IPS-18a (cell line): ENCODE results near the gene ARL15.

ENCODE experiments used
- H3K27ac ChIP-seq: one replicate; pipeline ENCODE4 v1.5.1; 2013; ENCODE audit warnings: low read length
- H3K27me3 ChIP-seq: one replicate; pipeline ENCODE4 v1.6.1; 2013; ENCODE audit warnings: mild to moderate bottlenecking, low read length; ENCODE audit not compliant: control insufficient read depth, insufficient read depth
- H3K36me3 ChIP-seq: one replicate; pipeline ENCODE4 v1.6.1; 2013; ENCODE audit warnings: low read depth, low read length; ENCODE audit not compliant: control insufficient read depth
- H3K4me1 ChIP-seq: one replicate; pipeline ENCODE4 v1.6.1; 2013; ENCODE audit warnings: low read depth, low read length; ENCODE audit not compliant: control insufficient read depth
- H3K4me3 ChIP-seq: one replicate; pipeline ENCODE4 v1.5.1; 2013; ENCODE audit warnings: low read length
- H3K9ac ChIP-seq: one replicate; pipeline ENCODE4 v1.6.1; 2013; ENCODE audit warnings: mild to moderate bottlenecking, low read length, moderate library complexity
- H3K9me3 ChIP-seq: one replicate; pipeline ENCODE4 v1.6.1; 2013; ENCODE audit warnings: low read depth, low read length; ENCODE audit not compliant: control insufficient read depth

ARL15 gene

DNA sequence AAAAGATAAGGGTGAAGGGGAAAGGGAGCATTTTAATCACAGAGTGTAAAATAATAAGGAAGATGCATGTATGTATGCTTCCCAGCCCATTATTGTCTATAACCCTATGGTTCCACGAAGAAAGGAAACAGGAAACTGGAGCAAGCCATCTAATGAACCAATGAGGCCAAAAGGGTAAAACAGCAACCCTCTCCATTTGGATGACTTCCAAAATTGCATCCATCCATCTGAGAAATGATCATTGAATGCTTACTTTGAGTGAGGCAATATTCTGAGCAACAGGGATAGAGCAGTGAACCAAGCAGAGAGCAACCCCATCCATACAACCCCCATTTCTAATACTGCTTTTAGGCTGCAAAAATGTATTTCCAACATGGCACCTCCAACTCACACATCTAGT, 46.9 kb downstream of the ARL15 start:
- no peaks in the 10 kb centered on the region for H3K36me3 ChIP-seq
- H3K27ac ChIP-seq = no peak overlapping the region
- H3K9me3 ChIP-seq = no peaks in the 10 kb centered on the region
- no peak overlapping the region for H3K4me3 ChIP-seq
- H3K9ac ChIP-seq = no peak overlapping the region
- no peaks in the 10 kb centered on the region for H3K4me1 ChIP-seq
- H3K27me3 ChIP-seq = no peaks in the 10 kb centered on the region

DNA sequence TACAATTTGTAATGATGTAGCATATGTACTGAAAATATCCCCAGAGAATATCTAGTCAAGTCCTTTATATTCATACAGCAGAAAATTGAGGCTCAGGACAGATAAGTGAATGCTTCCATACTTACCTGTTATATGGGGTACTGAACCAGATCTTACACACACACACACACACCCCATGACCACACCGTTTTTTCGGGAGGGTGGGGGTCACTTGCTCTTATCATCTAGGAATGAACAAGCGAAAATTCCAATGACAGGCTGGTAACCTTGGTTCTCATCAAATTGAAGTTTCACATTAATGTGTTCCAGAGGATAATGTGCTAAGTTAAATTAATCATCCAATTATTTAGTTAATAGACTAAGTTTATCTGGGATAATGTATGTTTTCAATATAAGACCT, 48.8 kb downstream of the ARL15 start:
- Histone ChIP-seq H3K36me3 (no peaks in the 10 kb centered on the region), H3K4me1 (no peaks in the 10 kb centered on the region), H3K27ac (no peak overlapping the region), H3K9me3 (no peaks in the 10 kb centered on the region), H3K27me3 (no peaks in the 10 kb centered on the region), H3K4me3 (no peak overlapping the region), H3K9ac (no peak overlapping the region)

DNA sequence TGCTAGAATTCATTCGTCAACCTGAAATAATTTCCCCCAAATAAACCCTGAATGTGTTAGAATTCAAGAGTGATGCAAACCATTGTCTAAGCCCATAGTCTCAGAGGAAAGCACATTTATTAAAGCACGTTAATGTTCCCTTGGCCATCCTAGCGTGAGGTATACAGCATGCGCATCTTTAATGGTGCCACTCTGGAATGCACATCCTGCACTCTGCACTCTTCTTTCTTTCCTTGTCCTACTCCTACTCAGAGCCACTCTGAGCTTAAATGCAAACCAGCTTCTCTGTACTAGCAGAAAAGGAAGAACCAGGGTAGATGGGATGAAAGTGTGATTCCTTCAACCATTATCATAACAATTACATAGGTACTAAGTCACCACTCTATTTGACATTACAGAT, 50.4 kb downstream of the ARL15 start:
- Histone ChIP-seq H3K4me1 (no peaks in the 10 kb centered on the region), H3K27ac (no peak overlapping the region), H3K9me3 (no peaks in the 10 kb centered on the region), H3K36me3 (no peaks in the 10 kb centered on the region), H3K4me3 (no peak overlapping the region), H3K9ac (no peak overlapping the region), H3K27me3 (no peaks in the 10 kb centered on the region)

DNA sequence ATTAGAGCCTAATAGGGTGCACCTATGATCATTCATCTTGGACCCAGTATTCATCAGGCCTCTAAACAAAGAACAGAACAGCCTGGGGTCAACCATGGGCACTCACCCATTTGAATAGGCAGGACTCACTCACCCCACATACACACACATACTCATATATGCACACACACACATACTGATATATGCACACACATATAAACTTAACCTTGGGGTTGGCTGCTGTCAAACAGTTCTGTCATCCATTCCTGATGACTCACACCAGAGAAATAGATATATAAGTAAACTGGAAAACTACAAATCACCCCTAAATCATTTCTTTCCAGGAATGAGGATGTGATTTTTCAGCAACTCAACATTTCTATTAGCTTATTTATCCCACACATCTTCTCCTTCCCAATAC, 51.3 kb downstream of the ARL15 start:
- H3K4me1 ChIP-seq = no peaks in the 10 kb centered on the region
- no peak overlapping the region for H3K27ac ChIP-seq
- H3K27me3 ChIP-seq = no peaks in the 10 kb centered on the region
- no peaks in the 10 kb centered on the region for H3K9me3 ChIP-seq
- H3K4me3 ChIP-seq = no peak overlapping the region
- no peak overlapping the region for H3K9ac ChIP-seq
- no peaks in the 10 kb centered on the region for H3K36me3 ChIP-seq

DNA sequence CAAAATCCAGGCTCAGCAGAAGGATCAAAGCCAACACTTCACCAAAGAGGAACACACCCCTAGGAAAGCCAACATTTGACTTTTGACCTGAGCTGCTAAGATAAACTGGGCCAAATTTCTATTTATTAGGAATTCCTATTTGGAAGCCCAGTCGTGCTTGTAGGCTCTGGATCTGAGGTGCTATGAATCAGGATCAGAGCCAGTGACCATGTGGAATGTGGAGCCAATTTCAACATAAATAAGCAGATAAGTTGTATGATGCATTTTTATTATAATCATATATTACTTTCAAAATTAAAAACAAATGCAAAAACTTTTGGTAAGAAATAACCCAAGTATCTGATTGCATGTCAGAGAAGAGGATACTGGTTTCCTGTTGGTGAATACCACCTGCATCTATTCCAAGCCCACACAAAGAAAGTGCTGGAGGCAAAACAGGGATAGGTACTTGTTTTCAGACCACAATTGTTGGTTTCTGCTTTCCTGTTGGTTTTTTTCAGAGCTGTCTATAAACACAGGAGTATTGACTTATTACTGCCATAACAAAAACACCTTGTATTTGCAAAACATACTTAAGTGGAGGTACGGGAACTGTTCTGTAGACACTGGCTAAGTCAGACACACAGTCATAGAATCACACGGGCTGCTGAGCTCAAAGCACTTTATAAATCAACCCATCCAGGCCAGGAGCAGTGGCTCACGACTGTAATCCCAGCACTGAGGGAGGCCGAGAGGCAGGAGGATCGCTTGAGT, 52.8 kb downstream of the ARL15 start:
- Histone ChIP-seq H3K9ac (no peak overlapping the region), H3K9me3 (no peaks in the 10 kb centered on the region), H3K4me3 (no peak overlapping the region), H3K27ac (no peak overlapping the region), H3K27me3 (no peaks in the 10 kb centered on the region), H3K4me1 (no peaks in the 10 kb centered on the region), H3K36me3 (no peaks in the 10 kb centered on the region)

DNA sequence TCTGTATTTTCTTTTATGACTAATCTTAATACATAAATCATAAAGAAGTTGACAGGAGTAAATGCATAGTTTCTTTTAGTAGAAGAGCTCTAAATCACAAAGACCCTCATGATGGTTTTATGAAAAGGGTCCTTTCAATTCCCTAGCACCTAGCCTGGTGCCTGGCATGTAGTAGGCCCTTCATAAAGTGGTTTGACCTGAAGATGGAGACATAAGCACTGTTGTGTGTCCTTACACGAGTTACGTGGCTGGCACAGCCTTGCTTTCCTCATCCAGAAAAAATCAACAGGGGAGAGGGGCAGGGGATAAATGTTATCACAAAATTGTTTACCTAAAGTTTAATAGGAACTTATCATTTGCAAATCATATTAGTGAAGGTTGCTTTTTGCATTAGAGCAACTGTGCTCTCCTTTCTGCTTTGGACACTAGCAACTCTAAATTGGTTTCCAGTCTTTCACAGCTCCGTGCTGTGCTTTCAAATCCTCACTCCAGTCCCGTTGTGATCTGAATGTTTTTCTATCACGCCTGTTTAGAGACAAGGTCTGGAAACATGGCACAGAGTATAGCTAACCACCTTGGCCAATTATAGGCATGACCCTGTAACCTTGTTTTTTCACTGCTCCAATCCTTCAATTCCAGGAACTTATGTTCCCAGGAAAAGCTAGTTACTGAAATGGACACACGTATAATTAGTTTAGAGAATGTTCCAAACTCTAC, 55.7 kb downstream of the ARL15 start:
- Histone ChIP-seq H3K9me3 (no peaks in the 10 kb centered on the region), H3K27me3 (no peaks in the 10 kb centered on the region), H3K36me3 (no peaks in the 10 kb centered on the region), H3K4me3 (no peak overlapping the region), H3K4me1 (no peaks in the 10 kb centered on the region), H3K9ac (no peak overlapping the region), H3K27ac (no peak overlapping the region)

DNA sequence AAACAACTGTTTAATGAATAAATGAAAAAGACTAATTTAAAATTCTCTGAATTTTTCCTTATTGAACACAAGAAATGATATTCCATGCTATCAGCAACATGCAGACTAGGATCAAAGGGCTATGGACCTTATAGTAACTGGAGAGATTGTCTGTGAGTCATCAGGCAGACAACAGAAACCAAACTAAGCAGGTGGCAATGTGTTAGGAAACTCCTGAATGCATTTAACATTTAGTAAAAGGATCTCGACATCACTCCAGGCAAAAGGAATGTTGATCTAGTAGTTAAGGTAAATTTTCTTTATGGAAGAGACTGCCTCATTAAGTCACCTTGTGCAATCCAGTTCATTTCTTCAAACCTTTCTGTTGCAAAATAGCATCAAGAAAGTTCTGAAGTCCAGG, 58.4 kb downstream of the ARL15 start:
- Histone ChIP-seq H3K4me1 (no peaks in the 10 kb centered on the region), H3K4me3 (no peak overlapping the region), H3K36me3 (no peaks in the 10 kb centered on the region), H3K27ac (no peak overlapping the region), H3K9ac (no peak overlapping the region), H3K9me3 (no peaks in the 10 kb centered on the region), H3K27me3 (no peaks in the 10 kb centered on the region)

DNA sequence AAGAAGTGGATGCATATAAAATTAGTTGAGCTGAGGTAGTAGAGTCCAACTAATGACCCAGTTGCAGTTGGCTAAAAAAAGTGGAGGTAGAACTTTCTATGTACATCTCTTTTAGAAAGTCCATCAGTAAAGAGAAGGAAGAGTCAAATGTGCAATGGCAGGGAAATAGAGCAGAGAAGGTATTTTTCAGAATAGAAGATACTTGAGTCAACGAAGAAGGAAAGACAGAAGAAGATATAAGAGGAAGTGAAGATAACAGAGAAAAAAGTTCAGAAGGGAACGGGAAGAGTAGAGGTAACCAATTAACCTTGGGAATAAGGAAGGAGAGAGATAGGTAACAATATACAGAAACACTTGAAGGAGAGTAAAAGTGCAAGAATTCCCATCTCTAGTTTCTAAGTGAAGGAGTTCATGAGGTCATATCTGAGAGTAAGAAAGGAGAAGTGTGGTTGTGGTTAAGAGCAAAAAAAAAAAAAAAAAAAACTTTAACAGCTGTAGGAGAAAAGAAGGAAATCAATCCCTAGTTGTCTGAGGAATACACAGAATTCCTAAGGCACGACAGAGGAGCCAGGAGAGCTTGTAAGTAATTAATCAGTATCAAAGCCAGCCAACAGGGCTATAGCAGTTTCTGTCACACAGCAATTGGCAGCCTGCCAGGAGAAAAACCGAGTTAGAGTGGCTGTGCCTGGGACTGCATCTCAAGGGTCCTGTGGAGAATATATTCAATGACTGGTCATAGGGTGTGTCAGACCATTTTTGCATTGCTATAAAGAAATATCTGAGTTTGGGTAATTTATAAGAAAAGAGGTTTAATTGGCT, 61.0 kb downstream of the ARL15 start:
- Histone ChIP-seq H3K4me1 (no peaks in the 10 kb centered on the region), H3K36me3 (no peaks in the 10 kb centered on the region), H3K27me3 (no peaks in the 10 kb centered on the region), H3K4me3 (no peak overlapping the region), H3K9me3 (no peaks in the 10 kb centered on the region), H3K27ac (no peak overlapping the region), H3K9ac (no peak overlapping the region)

DNA sequence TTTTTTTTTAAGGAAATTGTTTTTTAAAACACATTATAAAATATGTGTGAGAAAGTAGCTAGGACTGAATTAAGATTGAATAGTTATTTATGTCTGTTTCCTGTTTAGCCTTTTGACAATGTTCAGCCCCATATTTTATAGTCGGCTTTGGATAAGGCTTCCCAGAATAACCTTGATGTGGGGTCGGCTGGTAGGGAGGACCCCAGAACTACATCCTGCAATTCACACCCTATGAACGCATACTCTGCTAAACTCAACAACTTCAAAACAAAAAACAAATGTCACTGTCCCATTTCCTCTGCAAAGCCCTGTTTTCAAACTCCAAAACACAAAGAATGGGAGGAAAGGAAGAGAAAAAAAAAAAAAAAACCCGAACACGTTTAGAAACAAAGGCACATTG, 63.1 kb downstream of the ARL15 start:
- Histone ChIP-seq H3K36me3 (no peaks in the 10 kb centered on the region), H3K9ac (no peak overlapping the region), H3K27ac (no peak overlapping the region), H3K9me3 (no peaks in the 10 kb centered on the region), H3K4me1 (no peaks in the 10 kb centered on the region), H3K4me3 (no peak overlapping the region), H3K27me3 (no peaks in the 10 kb centered on the region)

DNA sequence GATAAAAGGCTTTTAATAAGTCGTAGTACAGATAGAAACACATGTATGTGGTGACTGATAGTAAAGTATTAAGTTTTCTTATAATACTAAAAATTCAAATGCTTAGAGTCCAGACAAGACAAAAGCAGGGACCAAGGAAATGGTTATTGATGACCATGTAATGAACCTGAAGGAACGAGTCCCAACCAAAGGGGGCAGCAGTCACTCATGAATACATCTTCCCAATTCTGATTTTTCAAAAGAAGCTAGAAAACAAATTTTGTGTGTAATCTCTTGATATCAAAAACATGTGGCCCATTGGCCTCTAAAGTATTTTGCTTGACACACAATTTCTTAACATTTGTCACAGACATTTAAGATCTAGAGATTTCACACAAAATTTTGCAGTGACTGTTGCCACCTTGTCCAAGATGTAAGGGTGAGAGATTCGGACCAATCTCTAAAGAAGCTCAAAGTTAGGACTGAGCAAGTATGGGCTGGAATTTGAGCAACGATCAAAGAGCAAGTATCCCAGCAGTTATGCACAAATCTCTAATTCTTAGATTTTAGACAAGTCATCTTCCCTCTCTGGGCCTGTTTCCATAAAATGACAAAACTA, 66.8 kb downstream of the ARL15 start:
- no peaks in the 10 kb centered on the region for H3K9me3 ChIP-seq
- H3K4me3 ChIP-seq = no peak overlapping the region
- H3K27me3 ChIP-seq = no peaks in the 10 kb centered on the region
- no peak overlapping the region for H3K9ac ChIP-seq
- H3K4me1 ChIP-seq = no peaks in the 10 kb centered on the region
- no peaks in the 10 kb centered on the region for H3K36me3 ChIP-seq
- H3K27ac ChIP-seq = no peak overlapping the region

DNA sequence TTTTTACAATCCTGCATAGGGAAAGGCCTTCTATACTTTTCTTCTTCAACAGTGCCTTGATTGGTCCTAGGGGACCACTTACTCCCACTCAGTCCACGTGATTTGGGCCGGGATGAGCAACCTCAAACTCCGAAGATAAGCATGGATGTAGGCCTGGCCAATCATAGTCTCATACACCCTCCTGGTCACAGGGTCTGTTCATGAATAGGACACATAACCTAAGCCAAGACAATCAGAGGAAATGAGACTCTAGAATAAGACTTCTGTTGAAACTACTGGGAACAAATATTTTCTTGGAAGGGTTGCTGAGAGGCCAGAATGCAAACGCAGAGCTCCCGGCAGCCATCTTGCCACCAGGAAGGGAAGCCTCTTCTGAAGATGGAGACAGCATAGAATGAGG, 68.1 kb downstream of the ARL15 start:
- no peaks in the 10 kb centered on the region for H3K9me3 ChIP-seq
- no peak overlapping the region for H3K9ac ChIP-seq

More for the DNA sequence above, 68.1 kb downstream of the ARL15 start:
- Histone ChIP-seq H3K36me3 (no peaks in the 10 kb centered on the region), H3K4me1 (no peaks in the 10 kb centered on the region), H3K27ac (no peak overlapping the region), H3K4me3 (no peak overlapping the region), H3K27me3 (no peaks in the 10 kb centered on the region)
